ENCODE results near the gene IQCN. TPM values are rescaled to one million over a fixed set of nuclear protein-coding genes. Genes with fewer than 3 reads are reported as not detected.

Gene IQCN
- total and polyA plus RNA-seq, 2 of the 4 experiments (the other 2 are of a cell fraction): 0.18 to 0.67 TPM

- intact Hi-C loops (cut with micrococcal nuclease): no loop called here
- ATAC-seq (ENCODE audit: low read depth): no peak
- H2BK15ac ChIP-seq (ENCODE audit: low read depth, low read length): no peak overlapping the region
- in situ Hi-C loops (cut with MboI; ENCODE audit: low sequenced_read_pairs): no loop called here
- BruUV-seq (replicated peaks): no TSS peak
- no peak overlapping the region for H3K4me2 ChIP-seq (ENCODE audit: low read depth, low read length)
- H3K27ac ChIP-seq (ENCODE audit: insufficient read depth, low read length): no peak overlapping the region
- no peaks in the 10 kb centered on the region for H3K27me3 ChIP-seq (ENCODE audit: control insufficient read depth, insufficient read depth, low read length)
- no peak overlapping the region for H3K9ac ChIP-seq (ENCODE audit: low read depth, low read length)
- no peak overlapping the region for H2BK20ac ChIP-seq (ENCODE audit: low read depth, low read length)
- H2AK9ac ChIP-seq (replicated peaks; ENCODE audit: low read depth, low read length, poor library complexity): no peak overlapping the region
- DNase-seq: no peak
- ChIA-PET CTCF (no interaction called here), POLR2A (ENCODE audit: unreplicated experiment) (no interaction called here)
- H2AFZ ChIP-seq (replicated peaks; ENCODE audit: low read length, poor library complexity): no peak overlapping the region
- peaks cover 3% of the 10 kb centered on the region; the same call in 1 of the 2 replicates for H4K20me1 ChIP-seq (ENCODE audit: insufficient read depth, low read length)
- no peak overlapping the region for H2AK5ac ChIP-seq (ENCODE audit: low read depth, low read length)
- H3K23ac ChIP-seq (ENCODE audit: low read depth, low read length): no peak overlapping the region
- no peak overlapping the region for H3K14ac ChIP-seq (replicated peaks; ENCODE audit: low read depth, low read length)
- peaks cover 3% of the 10 kb centered on the region; the same call in 1 of the 2 replicates for H3K9me1 ChIP-seq (ENCODE audit: insufficient read depth, low read length)
- H4K91ac ChIP-seq (ENCODE audit: insufficient read depth, low read depth, low read length): no peak overlapping the region
- H3K4ac ChIP-seq (ENCODE audit: low read depth, low read length): no peak overlapping the region
- WGBS, 2 experiments (ENCODE audit: extremely low coverage in 2 of 2, insufficient read length in 1 of 2): 87% methylated on average over 3 of the region's 7 CpGs; no CpG with 5 or more reads in 1 of the 2 experiments
- no peak overlapping the region for H3K18ac ChIP-seq (ENCODE audit: low read depth, low read length)
- no peak overlapping the region for H3K4me3 ChIP-seq (ENCODE audit: insufficient read depth, low read depth, low read length)
- no peak overlapping the region for H4K5ac ChIP-seq (ENCODE audit: low read depth, low read length)
- no peak overlapping the region for H2BK5ac ChIP-seq (ENCODE audit: low read depth, low read length, poor library complexity, severe bottlenecking)
- H3K79me1 ChIP-seq (ENCODE audit: low read depth in 1 of 2, low read length in 2 of 2): no peaks in the 10 kb centered on the region; a peak in 1 of 4 replicates
- no peak overlapping the region for H4K8ac ChIP-seq (ENCODE audit: low read depth in 2 of 2, low read length in 2 of 2)
- no peak overlapping the region for H3K56ac ChIP-seq (ENCODE audit: extremely low read depth, insufficient read depth, low read length)
- no peaks in the 10 kb centered on the region for H3K9me3 ChIP-seq (ENCODE audit: control insufficient read depth, insufficient read depth, low read length)
- H3K36me3 ChIP-seq (ENCODE audit: control insufficient read depth, insufficient read depth, low read length): peaks cover 34% of the 10 kb centered on the region
- TF ChIP-seq MXI1 (IDR thresholded peaks at IDR 0.05; ENCODE audit: borderline replicate concordance, low read depth, low read length) (no peak), NFE2L2 (IDR thresholded peaks at IDR 0.05; ENCODE audit: low read depth, low read length) (no peak), RCOR1 (IDR thresholded peaks at IDR 0.05; ENCODE audit: insufficient replicate concordance, low read length) (no peak), ELK1 (IDR thresholded peaks at IDR 0.05; ENCODE audit: borderline replicate concordance, low read depth, low read length) (no peak), SMC3 (IDR thresholded peaks at IDR 0.05; ENCODE audit: low read depth, low read length) (no peak), FOS (IDR thresholded peaks at IDR 0.05; ENCODE audit: low read depth, low read length) (no peak), RAD21 (IDR thresholded peaks at IDR 0.05; ENCODE audit: low read length) (no peak), CTCF (conservative IDR thresholded peaks at IDR 0.05; ENCODE audit: low read depth, low read length) (no peak), MAFK (IDR thresholded peaks at IDR 0.05; ENCODE audit: low read depth, low read length) (no peak), POLR2A (IDR thresholded peaks at IDR 0.05; ENCODE audit: low read depth, low read length) (no peak), CEBPB (IDR thresholded peaks at IDR 0.05; ENCODE audit: low read depth, low read length) (no peak), MAZ (IDR thresholded peaks at IDR 0.05; ENCODE audit: borderline replicate concordance, low read depth, low read length) (no peak), RFX5 (IDR thresholded peaks at IDR 0.05; ENCODE audit: low read depth, low read length) (no peak), USF2 (IDR thresholded peaks at IDR 0.05; ENCODE audit: low read depth, low read length) (no peak), BHLHE40 (IDR thresholded peaks at IDR 0.05; ENCODE audit: low read depth, low read length) (no peak), CHD1 (IDR thresholded peaks at IDR 0.05; ENCODE audit: low read depth, low read length) (no peak)
- H3K4me1 ChIP-seq (ENCODE audit: control insufficient read depth, insufficient read depth, low read length): no peaks in the 10 kb centered on the region
- dilution Hi-C loops (cut with HindIII; ENCODE audit: low sequenced_read_pairs, unreplicated experiment): no loop called here
- no peak overlapping the region for H2BK120ac ChIP-seq (ENCODE audit: low read depth, low read length)
These were observed 8.7 kb downstream of the IQCN start for GRCh38 chr19:18265582-18265981.

Measured in IMR-90 (cell line).